NCI-H2227 (cell line): ENCODE measurements around the gene PRMT6.
"Not testable (repeated sequence)": the region's sequence is repeated elsewhere in the genome, so short reads cannot be mapped to it uniquely, and the experiment has no call there.

ENCODE experiments used
- DNase-seq: peaks from one replicate; lab custom pipeline; 2025; ENCODE audit not compliant: unreplicated experiment; lab: John Stamatoyannopoulos, UW

PRMT6 gene

DNA sequence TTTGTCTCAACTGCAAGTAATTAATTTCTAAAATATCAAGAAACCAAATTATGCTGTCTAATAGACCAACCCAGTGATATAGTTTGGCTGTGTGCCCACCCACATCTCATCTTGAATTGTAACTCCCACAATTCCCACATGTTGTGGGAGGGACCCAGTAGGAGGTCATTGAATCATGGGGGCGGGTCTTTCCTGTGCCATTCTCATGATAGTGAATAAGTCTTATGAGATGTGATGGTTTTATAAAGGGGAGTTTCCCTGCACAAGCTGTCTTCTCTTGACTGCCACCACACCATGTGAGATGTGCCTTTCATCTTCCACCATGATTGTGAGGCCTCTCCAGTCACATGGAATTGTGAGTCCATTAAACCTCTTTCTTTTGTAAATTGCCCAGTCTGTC is 36.9 kb downstream of the PRMT6 start:
- not testable (repeated sequence) for DNase-seq

DNA sequence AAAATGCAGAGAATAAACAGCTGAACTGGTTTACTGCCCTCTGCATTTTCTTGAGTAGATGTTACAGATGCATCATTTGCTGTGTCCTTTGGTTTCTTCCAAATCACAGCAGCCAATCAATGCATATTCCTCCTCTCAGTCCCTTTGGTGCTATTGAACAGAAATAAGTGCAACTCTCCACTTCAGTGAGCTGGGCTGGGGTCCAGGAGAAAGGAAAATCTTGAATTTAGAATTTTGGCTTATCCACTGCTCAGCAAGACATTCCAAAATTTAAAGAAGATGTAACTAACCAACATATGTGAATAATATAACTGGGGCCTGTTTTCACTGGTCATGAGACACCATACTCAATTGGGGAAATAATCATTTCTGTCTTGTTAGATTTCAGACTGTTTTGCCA is 39.2 kb downstream of the PRMT6 start:
- no peak for DNase-seq

DNA sequence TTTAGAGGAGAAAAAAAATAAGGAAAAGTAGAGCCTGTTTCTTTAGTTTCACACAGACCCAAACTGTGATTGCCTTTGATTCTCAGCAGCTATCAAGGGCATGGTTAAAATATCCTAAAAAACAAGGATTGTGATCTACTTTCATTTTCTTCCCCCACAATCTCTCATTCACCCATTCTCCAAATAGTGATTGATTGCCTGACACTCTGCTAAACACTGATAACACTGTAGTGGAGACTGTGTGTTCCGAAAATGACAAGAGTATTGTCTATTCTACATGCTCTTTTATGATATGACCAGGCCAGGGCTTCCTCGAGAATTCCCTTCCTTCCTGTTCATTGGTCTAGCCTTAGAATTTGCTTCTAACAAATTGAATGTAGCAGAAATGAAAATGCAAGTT is 40.2 kb downstream of the PRMT6 start:
- no peak for DNase-seq

DNA sequence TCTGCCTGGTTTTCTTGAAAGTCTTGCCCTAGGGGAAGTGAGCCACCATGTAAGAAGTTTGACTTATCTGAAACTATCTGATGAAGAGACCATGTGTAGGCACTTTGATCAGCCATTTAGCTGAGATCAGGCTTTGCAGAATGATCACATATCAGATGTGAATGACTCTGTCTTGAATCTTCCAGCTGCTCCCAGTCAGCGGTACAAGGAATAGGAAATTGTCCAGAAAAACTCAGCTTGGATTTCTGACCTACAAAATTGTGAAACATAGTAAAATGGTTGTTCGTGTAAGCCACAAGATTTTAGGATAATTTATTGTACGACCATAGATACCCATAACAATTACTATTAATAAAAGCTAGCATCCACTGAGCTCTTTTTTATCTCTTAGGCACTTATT is 42.5 kb downstream of the PRMT6 start:
- DNase-seq, result no peak

DNA sequence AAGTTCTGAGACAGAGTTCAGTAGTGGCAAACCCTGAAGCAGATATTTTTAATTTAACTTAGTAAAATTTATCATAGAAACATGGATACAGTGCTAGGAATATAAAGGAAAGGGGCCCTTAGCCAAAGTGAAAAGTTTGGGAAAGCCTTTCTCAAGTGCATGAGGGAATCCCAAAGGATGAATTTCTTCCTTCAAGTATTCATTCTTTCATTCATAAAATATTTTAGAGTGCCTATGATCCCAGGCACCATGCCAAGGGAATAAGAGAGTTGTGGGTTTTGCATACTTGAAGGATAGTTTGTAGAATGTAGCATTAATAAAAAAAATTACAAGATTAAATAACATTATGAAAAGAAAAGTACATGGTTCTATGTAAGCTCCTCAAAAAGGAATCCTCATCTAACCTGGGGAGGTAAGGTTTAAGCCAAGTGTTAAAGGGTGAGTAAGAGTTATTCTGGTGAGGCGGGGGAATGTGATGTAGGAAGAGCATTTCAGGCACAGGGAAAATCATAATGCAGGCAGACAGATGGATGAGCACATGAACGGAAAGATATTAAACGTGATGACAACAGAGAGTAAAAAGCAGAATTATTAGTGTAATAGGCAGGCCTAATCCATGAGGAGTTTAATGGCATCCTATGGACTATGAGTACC is 44.0 kb downstream of the PRMT6 start:
- no peak for DNase-seq

DNA sequence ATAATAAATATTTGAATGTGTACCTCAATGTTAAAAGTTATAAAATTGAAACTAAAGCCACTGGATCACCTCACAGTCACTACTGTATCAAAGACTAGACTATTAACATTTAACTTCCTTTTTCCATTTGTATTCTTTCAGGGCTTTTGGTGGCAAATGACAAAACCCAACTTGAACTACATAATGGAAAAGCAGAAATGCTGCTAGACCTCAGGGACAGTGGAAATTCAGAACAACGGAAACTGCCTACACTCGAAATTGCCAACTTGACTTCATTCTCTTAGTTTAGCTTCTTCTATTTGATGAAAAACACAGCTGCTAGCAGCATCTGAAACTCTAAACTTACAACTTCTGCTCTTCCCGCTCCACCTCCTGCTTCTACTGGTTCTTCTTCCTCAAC is 49.4 kb downstream of the PRMT6 start:
- DNase-seq, result no peak
